Measurements from ENCODE around the gene TRAP1. TPM values are rescaled to one million over a fixed set of nuclear protein-coding genes. Genes with fewer than 3 reads are reported as not detected.

The TRAP1 gene
- total RNA-seq, 1 experiment from 2014 or later, result 219 TPM

GRCh38 chr16:3745751-3746355 lies 28.5 kb upstream of the TRAP1 start:
- Histone ChIP-seq H3K36me3 (replicated peaks; ENCODE audit: control insufficient read depth, insufficient read depth, low read length) (peaks cover 15% of the 10 kb centered on the region), H3K4me3 (ENCODE audit: insufficient read depth, low read depth, low read length) (no peak overlapping the region), H3K27me3 (ENCODE audit: control insufficient read depth, insufficient read depth, low read length) (no peaks in the 10 kb centered on the region)
- DNase-seq, result no peak

- H3K36me3 ChIP-seq (replicated peaks; ENCODE audit: control insufficient read depth, insufficient read depth, low read length), result peaks cover 22% of the 10 kb centered on the region
- no peak for DNase-seq
Observed at GRCh38 chr16:3744018-3744417, 26.7 kb upstream of the TRAP1 start.

GRCh38 chr16:3740934-3741333 lies 23.6 kb upstream of the TRAP1 start:
- Histone ChIP-seq H3K36me3 (replicated peaks; ENCODE audit: control insufficient read depth, insufficient read depth, low read length) (peaks cover 23% of the 10 kb centered on the region), H3K27me3 (ENCODE audit: control insufficient read depth, insufficient read depth, low read length) (no peaks in the 10 kb centered on the region), H3K4me3 (ENCODE audit: insufficient read depth, low read depth, low read length) (no peak overlapping the region)
- no peak for DNase-seq

More at GRCh38 chr16:3744018-3744417, 26.7 kb upstream of the TRAP1 start:
- Histone ChIP-seq H3K4me3 (ENCODE audit: insufficient read depth, low read depth, low read length) (no peak overlapping the region), H3K27me3 (ENCODE audit: control insufficient read depth, insufficient read depth, low read length) (no peaks in the 10 kb centered on the region)

- no peak overlapping the region for H3K4me3 ChIP-seq (ENCODE audit: insufficient read depth, low read depth, low read length)
- H3K27me3 ChIP-seq (ENCODE audit: control insufficient read depth, insufficient read depth, low read length), result no peaks in the 10 kb centered on the region
- DNase-seq, result no peak
- peaks cover 27% of the 10 kb centered on the region for H3K36me3 ChIP-seq (replicated peaks; ENCODE audit: control insufficient read depth, insufficient read depth, low read length)
Observed at GRCh38 chr16:3740186-3740585, 22.9 kb upstream of the TRAP1 start.

GRCh38 chr16:3739636-3740035 lies 22.3 kb upstream of the TRAP1 start:
- DNase-seq, result no peak
- Histone ChIP-seq H3K27me3 (ENCODE audit: control insufficient read depth, insufficient read depth, low read length) (no peaks in the 10 kb centered on the region), H3K36me3 (replicated peaks; ENCODE audit: control insufficient read depth, insufficient read depth, low read length) (peaks cover 25% of the 10 kb centered on the region), H3K4me3 (ENCODE audit: insufficient read depth, low read depth, low read length) (no peak overlapping the region)

GRCh38 chr16:3738541-3738940 lies 21.2 kb upstream of the TRAP1 start:
- no peak for DNase-seq
- Histone ChIP-seq H3K36me3 (replicated peaks; ENCODE audit: control insufficient read depth, insufficient read depth, low read length) (peaks cover 28% of the 10 kb centered on the region), H3K4me3 (ENCODE audit: insufficient read depth, low read depth, low read length) (no peak overlapping the region), H3K27me3 (ENCODE audit: control insufficient read depth, insufficient read depth, low read length) (no peaks in the 10 kb centered on the region)

- Histone ChIP-seq H3K27me3 (ENCODE audit: control insufficient read depth, insufficient read depth, low read length) (no peaks in the 10 kb centered on the region), H3K36me3 (replicated peaks; ENCODE audit: control insufficient read depth, insufficient read depth, low read length) (peaks cover 26% of the 10 kb centered on the region), H3K4me3 (ENCODE audit: insufficient read depth, low read depth, low read length) (no peak overlapping the region)
- DNase-seq, result no peak
Observed at GRCh38 chr16:3738128-3738527, 20.8 kb upstream of the TRAP1 start.

GRCh38 chr16:3737181-3737580 lies 19.9 kb upstream of the TRAP1 start:
- no peak for DNase-seq
- Histone ChIP-seq H3K27me3 (ENCODE audit: control insufficient read depth, insufficient read depth, low read length) (no peaks in the 10 kb centered on the region), H3K4me3 (ENCODE audit: insufficient read depth, low read depth, low read length) (no peak overlapping the region), H3K36me3 (replicated peaks; ENCODE audit: control insufficient read depth, insufficient read depth, low read length) (peaks cover 27% of the 10 kb centered on the region)

GRCh38 chr16:3736116-3736515 lies 18.8 kb upstream of the TRAP1 start:
- Histone ChIP-seq H3K4me3 (ENCODE audit: insufficient read depth, low read depth, low read length) (no peak overlapping the region), H3K27me3 (ENCODE audit: control insufficient read depth, insufficient read depth, low read length) (no peaks in the 10 kb centered on the region), H3K36me3 (replicated peaks; ENCODE audit: control insufficient read depth, insufficient read depth, low read length) (peaks cover 37% of the 10 kb centered on the region)
- DNase-seq, result peak; percentile 19

GRCh38 chr16:3735541-3735940 lies 18.2 kb upstream of the TRAP1 start:
- peak; percentile 20 for DNase-seq
- no peaks in the 10 kb centered on the region for H3K27me3 ChIP-seq (ENCODE audit: control insufficient read depth, insufficient read depth, low read length)
- H3K4me3 ChIP-seq (ENCODE audit: insufficient read depth, low read depth, low read length), result no peak overlapping the region
- H3K36me3 ChIP-seq (replicated peaks; ENCODE audit: control insufficient read depth, insufficient read depth, low read length), result peaks cover 41% of the 10 kb centered on the region

- H3K36me3 ChIP-seq (replicated peaks; ENCODE audit: control insufficient read depth, insufficient read depth, low read length), result peaks cover 41% of the 10 kb centered on the region
- no peak overlapping the region for H3K4me3 ChIP-seq (ENCODE audit: insufficient read depth, low read depth, low read length)
- no peaks in the 10 kb centered on the region for H3K27me3 ChIP-seq (ENCODE audit: control insufficient read depth, insufficient read depth, low read length)
- no peak for DNase-seq
Observed at GRCh38 chr16:3734758-3735221, 17.5 kb upstream of the TRAP1 start.

- no peak overlapping the region for H3K4me3 ChIP-seq (ENCODE audit: insufficient read depth, low read depth, low read length)
- H3K27me3 ChIP-seq (ENCODE audit: control insufficient read depth, insufficient read depth, low read length), result no peaks in the 10 kb centered on the region
- H3K36me3 ChIP-seq (replicated peaks; ENCODE audit: control insufficient read depth, insufficient read depth, low read length), result peaks cover 40% of the 10 kb centered on the region
- DNase-seq, result no peak
Observed at GRCh38 chr16:3734084-3734757, 16.9 kb upstream of the TRAP1 start.

GRCh38 chr16:3732171-3732570 lies 14.8 kb upstream of the TRAP1 start:
- DNase-seq, result peak; percentile 47
- Histone ChIP-seq H3K27me3 (ENCODE audit: control insufficient read depth, insufficient read depth, low read length) (no peaks in the 10 kb centered on the region), H3K36me3 (replicated peaks; ENCODE audit: control insufficient read depth, insufficient read depth, low read length) (peaks cover 48% of the 10 kb centered on the region), H3K4me3 (ENCODE audit: insufficient read depth, low read depth, low read length) (no peak overlapping the region)

GRCh38 chr16:3731126-3731935 lies 14.0 kb upstream of the TRAP1 start:
- H3K27me3 ChIP-seq (ENCODE audit: control insufficient read depth, insufficient read depth, low read length), result no peaks in the 10 kb centered on the region
- H3K4me3 ChIP-seq (ENCODE audit: insufficient read depth, low read depth, low read length), result no peak overlapping the region
- peaks cover 46% of the 10 kb centered on the region for H3K36me3 ChIP-seq (replicated peaks; ENCODE audit: control insufficient read depth, insufficient read depth, low read length)
- DNase-seq, result peak; percentile 43
